HFF-Myc (cell line): ENCODE data around the gene TEAD4.

Experiments
- DNase-seq: peaks from one replicate; pipeline ENCODE4 v3.0.0-alpha.2; 2011; ENCODE audit warnings: low read depth; ENCODE audit errors: extremely low read depth
- H3K4me3 ChIP-seq: replicated peaks from 2 replicates; pipeline ENCODE4 v1.5.1; 2011; ENCODE audit warnings: low read depth, mild to moderate bottlenecking, control low read depth, low read length
- TF ChIP-seq, protein P1 (sequence below): IDR thresholded peaks from 2 replicates; pipeline ENCODE4 v1.5.1; 2012; ENCODE audit warnings: mild to moderate bottlenecking, low read depth, low read length, control low read depth; ENCODE audit errors: missing control alignments

Gene TEAD4

DNA sequence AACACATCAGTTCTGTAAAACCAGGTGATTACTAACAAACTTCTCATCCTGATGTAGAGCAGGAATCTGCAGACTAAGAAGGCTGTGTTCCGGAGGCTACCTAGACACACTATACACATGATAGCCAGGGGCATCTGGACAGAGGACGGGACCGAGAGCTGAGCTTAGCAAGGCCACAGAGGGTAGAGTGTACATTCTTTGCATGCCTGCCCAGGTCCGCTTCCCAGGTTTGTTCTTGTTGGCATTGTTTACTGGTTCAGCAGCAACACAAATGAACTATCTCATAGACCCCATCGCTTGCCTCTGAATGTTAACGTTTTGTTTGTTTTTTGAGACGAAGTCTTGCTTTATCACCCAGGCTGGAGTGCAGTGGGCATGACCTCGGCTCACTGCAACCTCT lies 17.7 kb upstream of the TEAD4 start:
- TF ChIP-seq, protein P1, sequence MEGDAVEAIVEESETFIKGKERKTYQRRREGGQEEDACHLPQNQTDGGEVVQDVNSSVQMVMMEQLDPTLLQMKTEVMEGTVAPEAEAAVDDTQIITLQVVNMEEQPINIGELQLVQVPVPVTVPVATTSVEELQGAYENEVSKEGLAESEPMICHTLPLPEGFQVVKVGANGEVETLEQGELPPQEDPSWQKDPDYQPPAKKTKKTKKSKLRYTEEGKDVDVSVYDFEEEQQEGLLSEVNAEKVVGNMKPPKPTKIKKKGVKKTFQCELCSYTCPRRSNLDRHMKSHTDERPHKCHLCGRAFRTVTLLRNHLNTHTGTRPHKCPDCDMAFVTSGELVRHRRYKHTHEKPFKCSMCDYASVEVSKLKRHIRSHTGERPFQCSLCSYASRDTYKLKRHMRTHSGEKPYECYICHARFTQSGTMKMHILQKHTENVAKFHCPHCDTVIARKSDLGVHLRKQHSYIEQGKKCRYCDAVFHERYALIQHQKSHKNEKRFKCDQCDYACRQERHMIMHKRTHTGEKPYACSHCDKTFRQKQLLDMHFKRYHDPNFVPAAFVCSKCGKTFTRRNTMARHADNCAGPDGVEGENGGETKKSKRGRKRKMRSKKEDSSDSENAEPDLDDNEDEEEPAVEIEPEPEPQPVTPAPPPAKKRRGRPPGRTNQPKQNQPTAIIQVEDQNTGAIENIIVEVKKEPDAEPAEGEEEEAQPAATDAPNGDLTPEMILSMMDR: no peak
- no peak for DNase-seq
- H3K4me3 ChIP-seq: no peak overlapping the region

DNA sequence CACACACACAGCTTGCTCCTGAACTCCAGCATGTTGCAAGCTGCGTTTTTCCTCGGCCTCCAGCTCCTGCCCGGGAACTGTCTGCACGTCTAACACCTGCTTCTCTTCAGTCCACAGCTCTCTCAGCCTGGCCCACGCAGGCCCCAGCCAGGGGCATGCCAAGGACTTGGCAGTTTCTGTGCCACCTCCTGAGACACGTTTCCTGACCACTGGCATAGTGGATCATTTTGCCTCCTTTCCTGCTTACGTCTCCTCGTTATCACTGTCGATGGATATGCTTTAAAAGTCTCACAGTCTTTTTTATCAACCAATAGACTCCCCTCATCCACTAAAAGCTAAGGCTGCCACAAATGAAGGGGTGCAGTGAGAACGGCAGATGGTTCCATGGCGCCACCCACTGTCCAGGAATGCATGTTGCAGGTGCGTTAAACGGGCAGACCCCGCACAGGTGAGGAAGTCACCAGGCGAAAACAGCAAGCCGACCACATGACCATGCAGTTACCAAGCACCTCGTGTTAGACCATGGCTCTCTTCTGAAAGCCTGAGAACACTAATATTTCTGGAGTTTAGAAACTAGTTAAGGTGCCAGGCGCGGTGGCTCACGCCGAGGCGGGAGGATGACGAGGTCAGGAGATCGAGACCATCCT lies 14.7 kb upstream of the TEAD4 start:
- H3K4me3 ChIP-seq: no peak overlapping the region
- TF ChIP-seq, protein P1: peak; percentile 72
- no peak for DNase-seq

DNA sequence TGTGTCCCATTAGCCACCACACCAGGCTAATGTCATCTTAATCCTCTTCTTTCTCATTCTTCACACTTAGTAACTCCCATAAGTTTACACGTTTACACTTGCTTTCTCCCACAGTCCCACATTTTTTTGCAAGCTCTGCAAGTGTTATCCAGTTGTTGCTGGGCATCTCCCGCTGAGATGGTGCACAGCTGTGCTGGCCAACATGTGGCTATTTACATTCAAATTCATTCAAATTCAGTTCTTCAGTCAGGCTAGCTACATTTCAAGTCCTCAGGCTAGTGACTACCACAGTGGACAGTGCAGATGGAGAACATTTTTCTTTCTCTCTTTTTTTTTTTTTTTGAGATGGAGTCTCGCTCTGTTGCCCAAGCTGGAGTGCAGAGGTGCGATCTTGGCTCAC lies 9.8 kb upstream of the TEAD4 start:
- TF ChIP-seq, protein P1: no peak
- DNase-seq: no peak
- H3K4me3 ChIP-seq: no peak overlapping the region

DNA sequence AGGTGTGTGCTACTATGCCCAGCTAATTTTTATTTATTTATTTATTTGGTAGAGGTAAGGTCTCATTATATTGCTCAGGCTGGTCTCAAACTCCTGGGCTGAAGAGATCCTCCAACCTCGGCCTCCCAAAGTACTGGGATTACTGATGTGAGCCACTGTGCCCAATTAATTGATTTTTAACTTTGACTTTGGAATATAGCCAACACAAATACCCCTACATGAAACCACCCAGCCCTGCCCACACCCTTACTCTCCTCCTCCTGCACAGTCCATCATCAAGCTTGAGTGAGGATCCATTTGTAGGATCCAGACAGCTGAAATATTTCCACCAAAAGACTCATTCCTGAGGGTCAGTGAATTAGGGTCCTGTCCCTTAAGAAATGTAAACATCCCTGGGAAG lies 3.3 kb upstream of the TEAD4 start:
- no peak overlapping the region for H3K4me3 ChIP-seq
- no peak for DNase-seq
- TF ChIP-seq, protein P1: no peak

DNA sequence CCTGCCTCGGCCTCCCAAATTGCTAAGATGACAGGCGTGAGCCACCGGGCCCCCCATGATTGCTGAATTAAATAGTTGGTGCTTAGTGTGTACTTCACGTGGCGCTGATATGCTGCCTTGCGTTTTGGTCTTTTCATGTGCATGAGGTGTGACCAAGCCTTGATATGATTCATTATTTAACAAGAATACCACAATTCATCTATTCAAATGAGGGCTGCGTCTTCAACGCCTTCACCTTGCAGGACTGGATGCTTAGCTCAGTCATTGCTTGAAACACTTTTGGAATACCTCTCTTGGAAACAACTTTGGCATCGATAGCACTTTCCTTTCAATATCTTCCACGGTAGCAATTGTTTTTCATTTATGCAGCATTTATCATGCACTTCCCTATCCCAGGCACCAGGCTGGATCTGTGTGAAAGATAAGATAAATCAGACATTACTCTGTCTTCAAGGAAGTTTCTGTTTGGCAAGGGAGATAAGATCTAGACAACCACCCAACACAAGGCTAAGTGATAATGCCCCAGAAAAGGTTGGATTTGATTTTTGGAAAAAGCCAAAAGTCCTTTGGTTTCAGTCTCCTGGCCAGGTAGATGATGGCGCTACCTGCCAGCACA lies 1.3 kb upstream of the TEAD4 start:
- TF ChIP-seq, protein P1: no peak
- no peak for DNase-seq
- H3K4me3 ChIP-seq: peak overlapping the region; percentile 75

DNA sequence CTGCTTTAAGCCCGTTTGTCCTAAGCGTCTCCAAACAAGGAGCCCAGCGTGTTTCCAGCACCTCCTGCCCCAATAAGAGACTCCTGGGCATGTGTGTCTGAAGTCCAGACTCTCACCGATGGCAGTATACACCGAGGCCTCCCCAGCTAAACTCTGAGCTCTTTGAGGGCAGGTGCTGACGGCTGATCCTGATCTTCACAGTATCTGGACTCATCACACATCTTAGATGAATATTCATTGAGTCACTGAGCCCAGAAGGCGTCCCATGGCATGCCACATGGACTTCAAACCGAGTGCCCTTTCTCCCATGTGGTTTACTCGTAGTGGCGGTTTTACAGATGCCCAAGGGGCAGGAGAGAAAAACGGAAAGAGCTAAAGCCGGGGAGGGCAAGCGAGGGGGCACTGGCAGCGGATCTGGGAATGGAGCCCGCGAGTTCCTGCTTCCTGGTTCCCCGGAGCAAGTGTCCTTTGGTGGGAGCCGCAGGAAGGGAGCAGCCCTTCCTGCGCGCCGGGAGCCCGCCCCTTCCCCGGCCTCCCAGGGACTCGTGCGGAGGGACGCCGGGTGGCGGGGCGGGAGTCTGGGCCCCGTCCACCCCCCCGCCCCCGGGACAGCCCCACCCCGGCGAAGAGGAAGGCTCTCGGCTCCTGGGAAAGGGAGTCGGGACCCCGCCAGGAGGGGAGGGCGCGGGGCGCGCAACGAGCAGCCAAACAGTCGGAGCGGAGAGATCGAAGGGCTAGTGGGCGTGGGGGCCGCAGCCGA lies 585 bp upstream of the TEAD4 start:
- peak; percentile 56 for DNase-seq
- peak overlapping the region; percentile 75 for H3K4me3 ChIP-seq
- TF ChIP-seq, protein P1: no peak
